Upper lobe of left lung (tissue), 4 donors: ENCODE results near the gene ZNF101.

Experiments
- CTCF ChIP-seq, 6 experiments: fragments of 450-650 bp in 4 of 6; fragments of 200-600 bp in 2 of 6; sonication (generic) in 2 of 6; IDR thresholded peaks; one replicate each; pipeline ENCODE4 v1.5.1; 2016 to 2019; ENCODE audit warnings: antibody characterized with exemption in 6 of 6
- EP300 ChIP-seq, 4 donors: sonication (generic); formaldehyde crosslinking; IDR thresholded peaks; one replicate each; pipeline ENCODE4 v1.5.1; 2017; ENCODE audit warnings: antibody characterized with exemption in 4 of 4, control low read depth in 2 of 4
- POLR2A ChIP-seq, 4 donors: fragments of 450-650 bp; IDR thresholded peaks; one replicate each; pipeline ENCODE4 v1.5.1; 2016 to 2017; ENCODE audit warnings: antibody characterized with exemption in 4 of 4, mild to moderate bottlenecking in 2 of 4
- POLR2AphosphoS5 ChIP-seq, 2 donors: sonication (generic); formaldehyde crosslinking; IDR thresholded peaks; one replicate each; pipeline ENCODE4 v1.5.1; 2017; ENCODE audit warnings: antibody characterized with exemption in 2 of 2

- TF ChIP-seq CTCF (IDR thresholded peaks at IDR 0.05) (no peak), POLR2A (IDR thresholded peaks at IDR 0.05) (no peak), POLR2AphosphoS5 (IDR thresholded peaks at IDR 0.05) (no peak), EP300 (IDR thresholded peaks at IDR 0.05) (no peak)
Observed at GRCh38 chr19:19626516-19627472, 41.8 kb upstream of the ZNF101 start.
